A673 (cell line): ENCODE results near the gene EAF1. TPM values are rescaled to one million over a fixed set of nuclear protein-coding genes. Genes with fewer than 3 reads are reported as not detected.

Experiments
- BruUV-seq: library from RNA; stranded (reverse); fragments of 400-500 nt; replicated peaks from 2 replicates; lab custom pipeline; 2021; lab: Mats Ljungman, UMichigan
- CTCF ChIA-PET: fragments of 300-600 bp; sonication (Branson Sonifier 250); formaldehyde crosslinking; loops from one replicate; lab custom pipeline; 2022; ENCODE audit warnings: antibody characterized with exemption; lab: Charles Lee
- POLR2A ChIA-PET: fragments of 300-600 bp; sonication (Branson Sonifier 250); formaldehyde crosslinking; loops from one replicate; lab custom pipeline; 2022; ENCODE audit warnings: antibody characterized with exemption; ENCODE audit not compliant: low non-redundant PET; lab: Charles Lee
- DNase-seq: peaks from one replicate; pipeline ENCODE4 v3.0.0-alpha.2; 2015; ENCODE audit warnings: low spot score
- H3K27ac ChIP-seq: fragments of 200-600 bp; sonication (generic); 2 replicates; pipeline ENCODE4 v1.5.1; 2016; ENCODE audit warnings: mixed run types, low read depth, mild to moderate bottlenecking, mixed read lengths, antibody characterized with exemption, low read length; ENCODE audit not compliant: poor library complexity, severe bottlenecking
- H3K27me3 ChIP-seq: fragments of 200-600 bp; sonication (generic); replicated peaks from 2 replicates; pipeline ENCODE4 v1.6.1; 2017; ENCODE audit warnings: mixed run types, low read depth, mild to moderate bottlenecking, mixed read lengths, antibody characterized with exemption, low read length; ENCODE audit not compliant: insufficient read depth, poor library complexity
- H3K36me3 ChIP-seq: fragments of 200-600 bp; sonication (generic); 2 replicates; pipeline ENCODE4 v1.6.1; 2016; ENCODE audit warnings: mixed run types, mild to moderate bottlenecking, mixed read lengths, antibody characterized with exemption, low read length; ENCODE audit not compliant: insufficient read depth, poor library complexity, severe bottlenecking
- H3K4me1 ChIP-seq: fragments of 200-600 bp; sonication (generic); 2 replicates; pipeline ENCODE4 v1.6.1; 2017; ENCODE audit warnings: mixed run types, mild to moderate bottlenecking, mixed read lengths, antibody characterized with exemption, low read length; ENCODE audit not compliant: insufficient read depth, poor library complexity, severe bottlenecking
- H3K4me3 ChIP-seq: fragments of 200-600 bp; sonication (generic); 2 replicates; pipeline ENCODE4 v1.5.1; 2016; ENCODE audit warnings: low read depth, mixed run types, mild to moderate bottlenecking, mixed read lengths, low read length; ENCODE audit not compliant: poor library complexity, severe bottlenecking
- H3K9me3 ChIP-seq: fragments of 200-600 bp; sonication (generic); 2 replicates; pipeline ENCODE4 v1.6.1; 2016; ENCODE audit warnings: mixed run types, low read depth, mild to moderate bottlenecking, mixed read lengths, antibody characterized with exemption, low read length; ENCODE audit not compliant: poor library complexity, severe bottlenecking
- CTCF ChIP-seq: fragments of 300-800, 200-600 bp; sonication (generic); conservative IDR thresholded peaks from 2 replicates; pipeline ENCODE4 v1.5.1; 2017; ENCODE audit warnings: low read depth, mild to moderate bottlenecking, antibody characterized with exemption, low read length, moderate library complexity, mixed read lengths
- EZH2 ChIP-seq: fragments of 200-600 bp; sonication (generic); IDR thresholded peaks from 2 replicates; pipeline ENCODE4 v1.6.1; 2017; ENCODE audit warnings: borderline replicate concordance, low read depth, mild to moderate bottlenecking, mixed read lengths, antibody characterized with exemption, low read length; ENCODE audit not compliant: poor library complexity, severe bottlenecking
- intact Hi-C: fragments of 100-400 bp; cut with micrococcal nuclease; formaldehyde crosslinking; loops from one replicate; pipeline ENCODE4 v1.10.0; 2022; ENCODE audit not compliant: unreplicated experiment
- total RNA-seq: library from RNA; stranded (reverse); gene quantifications from 2 replicates; pipeline ENCODE4 v1.2.3, GENCODE V29; 2021

The EAF1 gene
- total RNA-seq, 1 experiment from 2014 or later = 28.7 TPM

GRCh38 chr3:15471861-15472260 is 44.5 kb downstream of the EAF1 start:
- no peak overlapping the region for H3K4me3 ChIP-seq
- no peak for DNase-seq
- intact Hi-C loops = no loop called here
- H3K4me1 ChIP-seq = no peaks in the 10 kb centered on the region
- no peak overlapping the region for H3K27ac ChIP-seq
- no peak for TF ChIP-seq CTCF
- no peak for TF ChIP-seq EZH2
- no peaks in the 10 kb centered on the region for H3K9me3 ChIP-seq
- BruUV-seq = no TSS peak
- H3K27me3 ChIP-seq = peaks cover 5% of the 10 kb centered on the region
- POLR2A ChIA-PET = interaction anchor here (0.6 kb wide), 1 partner anchor 1033 kb away, joined by 5 read pairs; no protein-coding TSS in a partner anchor
- H3K36me3 ChIP-seq = no peaks in the 10 kb centered on the region
- CTCF ChIA-PET = no interaction called here

- Histone ChIP-seq H3K9me3 (no peaks in the 10 kb centered on the region), H3K4me1 (no peaks in the 10 kb centered on the region), H3K4me3 (no peak overlapping the region), H3K36me3 (no peaks in the 10 kb centered on the region), H3K27me3 (peaks cover 5% of the 10 kb centered on the region), H3K27ac (no peak overlapping the region)
- TF ChIP-seq CTCF (no peak), EZH2 (no peak)
- POLR2A ChIA-PET = no interaction called here
- DNase-seq = no peak
- intact Hi-C loops = no loop called here
- CTCF ChIA-PET = no interaction called here
- BruUV-seq = no TSS peak
Measured at GRCh38 chr3:15475161-15475560, 47.8 kb downstream of the EAF1 start.

- Histone ChIP-seq H3K4me1 (no peaks in the 10 kb centered on the region), H3K27ac (no peak overlapping the region), H3K9me3 (no peaks in the 10 kb centered on the region), H3K36me3 (no peaks in the 10 kb centered on the region), H3K27me3 (peaks cover 5% of the 10 kb centered on the region), H3K4me3 (no peak overlapping the region)
- ChIA-PET CTCF (no interaction called here), POLR2A (no interaction called here)
- DNase-seq = no peak
- BruUV-seq = no TSS peak
- intact Hi-C loops = no loop called here
- TF ChIP-seq EZH2 (no peak), CTCF (no peak)
Measured at GRCh38 chr3:15476378-15476777, 49.0 kb downstream of the EAF1 start.
